ENCODE results near the gene MUTYH. TPM values are rescaled to one million over a fixed set of nuclear protein-coding genes. Genes with fewer than 3 reads are reported as not detected.
"Not testable (repeated sequence)": the region's sequence is repeated elsewhere in the genome, so short reads cannot be mapped to it uniquely, and the experiment has no call there.

Gene MUTYH
- polyA plus RNA-seq, 4 donors = 23.0 to 49.4 (median 35.2) TPM

- DNase-seq (ENCODE audit: low read depth in 4 of 4, low spot score in 2 of 4) = not testable (repeated sequence)
Measured at GRCh38 chr1:45284858-45285257, 55.4 kb downstream of the MUTYH start.

- no peak for DNase-seq (ENCODE audit: low read depth in 4 of 4, low spot score in 2 of 4)
Measured at GRCh38 chr1:45282351-45282750, 57.9 kb downstream of the MUTYH start.

Other genes starting within 250 kb of the MUTYH start
- gene ZSWIM5, start 133.8 kb downstream of the MUTYH start, polyA plus RNA-seq (ENCODE audit: insufficient read length in 4 of 4) = 1 to 10 TPM; 6.1 to 7.6 (median 6.6) TPM
- gene HPDL, start 13.5 kb downstream of the MUTYH start, polyA plus RNA-seq (ENCODE audit: insufficient read length in 4 of 4) = 1 to 10 TPM; 2.9 to 5.4 (median 3.6) TPM
- 10 to 100 TPM; 12.0 to 15.2 (median 14.5) TPM for gene TOE1, start 270 bp downstream of the MUTYH start, polyA plus RNA-seq (ENCODE audit: insufficient read length in 4 of 4)
- gene TESK2, start 150.7 kb upstream of the MUTYH start, polyA plus RNA-seq (ENCODE audit: insufficient read length in 4 of 4) = 1 to 10 TPM; 6.6 to 7.7 (median 6.9) TPM
- gene CCDC163, start 159.6 kb upstream of the MUTYH start, polyA plus RNA-seq (ENCODE audit: insufficient read length in 4 of 4) = 1 to 10 TPM; 1.0 to 2.4 (median 1.8) TPM
- 10 to 100 TPM; 12.2 to 14.2 (median 13.6) TPM for gene MMACHC, start 159.9 kb upstream of the MUTYH start, polyA plus RNA-seq (ENCODE audit: insufficient read length in 4 of 4)
- 100 to 1,000 TPM; 284 to 370 (median 317) TPM for gene PRDX1, start 181.4 kb upstream of the MUTYH start, polyA plus RNA-seq (ENCODE audit: insufficient read length in 4 of 4)
- 100 to 1,000 TPM; 287 to 318 (median 292) TPM for gene AKR1A1, start 210.4 kb upstream of the MUTYH start, polyA plus RNA-seq (ENCODE audit: insufficient read length in 4 of 4)
- 100 to 1,000 TPM; 238 to 442 (median 326) TPM for gene NASP, start 243.6 kb upstream of the MUTYH start, polyA plus RNA-seq (ENCODE audit: insufficient read length in 4 of 4)